ENCODE results near the gene CES5A. TPM values are rescaled to one million over a fixed set of nuclear protein-coding genes. Genes with fewer than 3 reads are reported as not detected.
"Not testable (repeated sequence)": the region's sequence is repeated elsewhere in the genome, so short reads cannot be mapped to it uniquely, and the experiment has no call there.

CES5A gene
- polyA plus RNA-seq, 1 experiment = not detected

GRCh38 chr16:55836158-55836611 lies 39.0 kb downstream of the CES5A start:
- Histone ChIP-seq H3K9me3 (ENCODE audit: control insufficient read depth, insufficient read depth, low read length) (no peaks in the 10 kb centered on the region), H3K27ac (ENCODE audit: low read depth, low read length) (no peak overlapping the region), H3K4me3 (ENCODE audit: low read depth, low read length) (no peak overlapping the region), H3K27me3 (ENCODE audit: control insufficient read depth, insufficient read depth, low read length) (peaks cover 2% of the 10 kb centered on the region)
- ChIA-PET CTCF (no interaction called here), POLR2A (no interaction called here)
- DNase-seq (ENCODE audit: low read depth, low spot score) = no peak
- no peak for TF ChIP-seq CTCF (IDR thresholded peaks at IDR 0.05; ENCODE audit: low read depth, low read length)

GRCh38 chr16:55835581-55835980 lies 39.6 kb downstream of the CES5A start:
- H3K27me3 ChIP-seq (ENCODE audit: control insufficient read depth, insufficient read depth, low read length) = peaks cover 2% of the 10 kb centered on the region
- POLR2A ChIA-PET = no interaction called here
- no peaks in the 10 kb centered on the region for H3K9me3 ChIP-seq (ENCODE audit: control insufficient read depth, insufficient read depth, low read length)
- no peak for TF ChIP-seq CTCF (IDR thresholded peaks at IDR 0.05; ENCODE audit: low read depth, low read length)
- H3K27ac ChIP-seq (ENCODE audit: low read depth, low read length) = no peak overlapping the region
- CTCF ChIA-PET = no interaction called here
- no peak for DNase-seq (ENCODE audit: low read depth, low spot score)
- H3K4me3 ChIP-seq (ENCODE audit: low read depth, low read length) = no peak overlapping the region

- DNase-seq (ENCODE audit: low read depth, low spot score); H3K4me3 ChIP-seq (ENCODE audit: low read depth, low read length); POLR2A ChIA-PET; H3K9me3 ChIP-seq (ENCODE audit: control insufficient read depth, insufficient read depth, low read length); H3K27ac ChIP-seq (ENCODE audit: low read depth, low read length); H3K27me3 ChIP-seq (ENCODE audit: control insufficient read depth, insufficient read depth, low read length); CTCF ChIA-PET: not testable (repeated sequence)
Measured at GRCh38 chr16:55835173-55835572, 40.0 kb downstream of the CES5A start.

- Histone ChIP-seq H3K27ac (ENCODE audit: low read depth, low read length) (no peak overlapping the region), H3K4me3 (ENCODE audit: low read depth, low read length) (no peak overlapping the region), H3K27me3 (ENCODE audit: control insufficient read depth, insufficient read depth, low read length) (peaks cover 2% of the 10 kb centered on the region), H3K9me3 (ENCODE audit: control insufficient read depth, insufficient read depth, low read length) (no peaks in the 10 kb centered on the region)
- ChIA-PET POLR2A (no interaction called here), CTCF (no interaction called here)
- no peak for DNase-seq (ENCODE audit: low read depth, low spot score)
- TF ChIP-seq CTCF (IDR thresholded peaks at IDR 0.05; ENCODE audit: low read depth, low read length) = no peak
Measured at GRCh38 chr16:55834049-55834448, 41.1 kb downstream of the CES5A start.

GRCh38 chr16:55832773-55833691 lies 42.1 kb downstream of the CES5A start, which contains the start of gene CES1:
Gene CES1 (minus strand): TSS chr16:55833096. CDS start chr16:55833055, 41 bp downstream.
- peaks cover 2% of the 10 kb centered on the region for H3K27me3 ChIP-seq (ENCODE audit: control insufficient read depth, insufficient read depth, low read length)
- H3K27ac ChIP-seq (ENCODE audit: low read depth, low read length) = no peak within 1 kb of the TSS
- CTCF ChIA-PET = interaction anchor here (0.6 to 1.3 kb wide), 4 partner anchors 9 to 369 kb away, joined by 3 to 7 read pairs (median 4); no protein-coding TSS in a partner anchor
- POLR2A ChIA-PET = no interaction called here
- TF ChIP-seq CTCF (IDR thresholded peaks at IDR 0.05; ENCODE audit: low read depth, low read length) = no peak
- H3K9me3 ChIP-seq (ENCODE audit: control insufficient read depth, insufficient read depth, low read length) = no peaks in the 10 kb centered on the region
- H3K4me3 ChIP-seq (ENCODE audit: low read depth, low read length) = no peak within 1 kb of the TSS
- DNase-seq (ENCODE audit: low read depth, low spot score) = no peak

Data from AG04450 (cell line).